Fibroblast of peridontal ligament (primary cell): ENCODE data around the gene PRR19.

Experiments
- DNase-seq: peaks from one replicate; pipeline ENCODE4 v3.0.0-alpha.2; 2010; ENCODE audit errors: extremely low read depth

Gene PRR19

DNA sequence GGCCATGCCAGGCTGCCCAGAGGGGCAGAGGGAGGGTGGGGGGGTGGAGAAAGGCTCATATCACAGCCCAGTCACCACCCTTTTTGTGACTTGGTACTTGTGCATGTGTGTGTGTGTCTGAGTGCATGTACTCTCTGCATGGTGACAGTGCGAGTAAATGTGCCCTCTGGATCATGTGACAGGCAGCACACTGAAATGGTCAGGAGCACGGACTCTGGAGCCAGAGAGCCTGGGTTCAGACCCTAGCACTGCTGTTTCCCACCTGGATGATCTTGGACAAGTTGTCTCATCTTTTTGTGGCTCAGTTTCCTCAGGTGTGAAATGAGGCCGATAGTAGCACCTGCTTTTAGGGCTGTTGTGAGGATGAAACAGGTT lies 30.9 kb upstream of the PRR19 start:
- DNase-seq, result no peak

- DNase-seq, result no peak
These were observed 29.9 kb upstream of the PRR19 start for GRCh38 chr19:42271861-42272534.

GRCh38 chr19:42272535-42272897 lies 29.4 kb upstream of the PRR19 start:
- no peak for DNase-seq

GRCh38 chr19:42272989-42273406 lies 28.9 kb upstream of the PRR19 start:
- no peak for DNase-seq

- no peak for DNase-seq
These were observed 28.4 kb upstream of the PRR19 start for GRCh38 chr19:42273407-42274064.

DNA sequence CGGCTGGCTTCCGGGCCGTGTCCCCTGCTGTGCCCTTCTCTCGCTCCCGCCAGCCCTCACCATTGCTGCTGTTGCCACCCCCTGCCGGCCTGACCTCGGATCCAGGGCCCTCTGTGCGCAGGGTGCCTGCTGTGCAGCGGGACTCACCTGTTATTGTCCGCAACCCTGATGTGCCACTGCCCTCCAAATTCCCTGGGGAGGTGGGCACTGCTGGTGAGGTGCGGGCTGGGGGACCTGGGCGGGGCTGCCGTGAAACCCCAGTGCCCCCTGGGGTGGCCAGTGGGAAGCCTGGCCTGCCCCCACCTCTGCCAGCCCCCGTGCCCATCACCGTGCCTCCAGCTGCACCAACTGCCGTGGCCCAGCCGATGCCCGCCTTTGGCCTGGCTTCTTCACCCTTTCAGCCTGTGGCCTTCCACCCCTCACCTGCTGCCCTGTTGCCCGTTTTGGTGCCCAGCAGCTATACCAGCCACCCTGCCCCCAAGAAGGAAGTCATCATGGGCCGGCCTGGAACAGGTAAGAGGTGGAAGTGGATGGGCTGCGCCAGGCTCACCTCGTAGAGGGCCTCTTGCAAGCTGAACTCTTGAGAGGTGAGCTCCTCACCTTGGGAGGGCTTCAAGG lies 27.8 kb upstream of the PRR19 start:
- no peak for DNase-seq

DNA sequence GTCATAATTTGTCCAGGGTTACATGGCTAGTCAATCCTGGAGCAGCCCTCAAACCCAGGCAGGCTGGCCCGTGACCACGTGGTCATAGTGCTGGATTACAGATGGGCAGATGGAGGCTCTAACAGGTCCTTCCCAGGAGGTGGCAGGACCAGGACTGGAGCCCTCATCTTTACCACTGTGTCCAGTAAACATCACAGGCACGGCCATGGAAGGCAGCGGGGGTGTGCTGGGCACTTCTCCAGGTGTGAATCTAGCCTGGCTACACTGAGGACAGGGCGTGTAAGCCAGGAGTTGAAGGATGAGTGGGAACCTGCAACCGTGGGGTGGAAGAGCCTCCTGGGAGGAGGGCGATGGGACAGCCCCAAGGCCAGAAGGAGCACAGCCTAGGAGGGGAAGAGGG lies 26.8 kb upstream of the PRR19 start:
- no peak for DNase-seq

GRCh38 chr19:42275517-42275916 lies 26.4 kb upstream of the PRR19 start:
- no peak for DNase-seq

- no peak for DNase-seq
These were observed 25.6 kb upstream of the PRR19 start for GRCh38 chr19:42276284-42276683.

- no peak for DNase-seq
These were observed 25.1 kb upstream of the PRR19 start for GRCh38 chr19:42276821-42277220.

- DNase-seq, result no peak
These were observed 24.0 kb upstream of the PRR19 start for GRCh38 chr19:42277821-42278451.

- DNase-seq, result no peak
These were observed 23.3 kb upstream of the PRR19 start for GRCh38 chr19:42278452-42279154.

- DNase-seq, result no peak
These were observed 22.6 kb upstream of the PRR19 start for GRCh38 chr19:42279155-42279901.

DNA sequence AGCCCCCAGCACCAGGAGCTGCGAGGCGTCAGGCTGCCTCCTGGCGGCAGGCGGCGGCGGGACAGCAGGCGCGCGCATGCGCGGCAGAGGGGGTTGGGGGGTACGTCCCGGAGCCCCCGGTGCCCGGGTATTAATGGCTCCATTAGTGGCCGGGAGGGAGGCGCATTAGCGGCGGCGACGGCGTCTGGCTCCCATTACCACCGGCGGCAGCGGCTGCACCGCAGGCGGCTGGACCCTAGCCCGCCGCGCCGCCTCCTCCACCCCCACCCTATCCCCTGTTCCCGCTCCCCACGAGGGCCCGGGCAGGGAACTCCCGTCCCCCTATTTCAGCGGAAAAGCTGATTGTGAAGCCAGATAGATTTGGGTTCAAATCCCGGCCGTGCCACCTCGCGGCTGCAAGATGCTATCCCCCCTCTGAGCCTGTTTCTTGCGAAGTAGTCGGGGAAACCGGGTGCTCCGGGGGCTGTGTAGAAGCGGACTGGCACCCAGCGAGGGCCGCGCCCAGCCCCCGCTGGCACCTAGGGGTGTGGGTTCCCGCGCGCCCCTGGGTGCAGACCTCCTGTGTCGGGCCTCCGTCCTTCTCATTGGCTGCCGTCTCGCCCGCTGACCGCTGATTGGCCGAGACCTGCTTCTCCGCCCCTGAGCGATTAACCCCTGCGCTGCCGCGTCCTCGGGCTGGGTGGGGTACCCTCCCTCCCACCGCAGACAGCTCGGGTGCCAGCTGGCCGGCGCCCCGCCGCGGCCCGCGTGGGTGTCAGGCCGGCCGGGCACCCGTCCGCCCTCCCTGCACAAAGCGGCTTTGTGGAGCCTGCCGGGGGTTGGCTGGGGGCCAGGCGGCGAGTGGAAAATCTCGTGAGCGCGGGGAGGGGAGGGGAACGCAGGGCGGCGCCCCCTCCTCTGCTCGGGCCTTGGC lies 21.8 kb upstream of the PRR19 start:
- DNase-seq, result peak; percentile 85

- no peak for DNase-seq
These were observed 21.2 kb upstream of the PRR19 start for GRCh38 chr19:42280815-42281145.

DNA sequence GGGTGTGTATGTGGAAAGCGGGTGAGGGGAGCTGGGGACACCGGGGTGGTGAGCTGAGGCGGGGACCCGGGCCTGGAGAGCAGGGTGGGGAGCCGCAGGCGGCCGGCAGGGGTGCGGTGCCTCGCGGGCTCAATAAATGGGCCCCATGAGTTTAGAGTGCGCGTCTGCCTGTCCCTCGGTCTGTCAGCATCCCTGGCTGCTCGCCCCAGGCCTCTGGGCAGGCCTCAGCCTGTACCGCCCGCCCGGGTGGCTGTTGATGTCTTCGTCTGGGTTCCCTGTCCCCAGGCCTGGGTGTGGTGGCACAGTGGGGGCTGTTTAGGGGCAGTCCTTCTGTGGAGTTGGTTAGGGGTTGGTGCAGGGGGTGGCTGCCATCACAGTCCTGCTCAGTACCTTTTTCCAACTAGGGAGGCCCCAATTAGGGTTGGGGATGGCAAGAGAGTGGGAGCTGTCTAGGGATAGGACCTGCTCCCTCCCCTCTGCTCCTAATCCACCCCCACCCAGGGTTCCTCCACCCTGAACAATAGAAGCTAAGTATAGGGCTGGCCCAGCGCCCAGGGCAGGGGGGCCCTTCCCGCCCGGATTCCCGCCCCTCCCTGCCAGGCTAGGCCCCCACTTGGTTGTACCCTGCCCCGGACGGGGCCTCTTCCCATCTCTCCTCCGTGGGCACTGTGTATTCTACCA lies 20.6 kb upstream of the PRR19 start:
- no peak for DNase-seq

DNA sequence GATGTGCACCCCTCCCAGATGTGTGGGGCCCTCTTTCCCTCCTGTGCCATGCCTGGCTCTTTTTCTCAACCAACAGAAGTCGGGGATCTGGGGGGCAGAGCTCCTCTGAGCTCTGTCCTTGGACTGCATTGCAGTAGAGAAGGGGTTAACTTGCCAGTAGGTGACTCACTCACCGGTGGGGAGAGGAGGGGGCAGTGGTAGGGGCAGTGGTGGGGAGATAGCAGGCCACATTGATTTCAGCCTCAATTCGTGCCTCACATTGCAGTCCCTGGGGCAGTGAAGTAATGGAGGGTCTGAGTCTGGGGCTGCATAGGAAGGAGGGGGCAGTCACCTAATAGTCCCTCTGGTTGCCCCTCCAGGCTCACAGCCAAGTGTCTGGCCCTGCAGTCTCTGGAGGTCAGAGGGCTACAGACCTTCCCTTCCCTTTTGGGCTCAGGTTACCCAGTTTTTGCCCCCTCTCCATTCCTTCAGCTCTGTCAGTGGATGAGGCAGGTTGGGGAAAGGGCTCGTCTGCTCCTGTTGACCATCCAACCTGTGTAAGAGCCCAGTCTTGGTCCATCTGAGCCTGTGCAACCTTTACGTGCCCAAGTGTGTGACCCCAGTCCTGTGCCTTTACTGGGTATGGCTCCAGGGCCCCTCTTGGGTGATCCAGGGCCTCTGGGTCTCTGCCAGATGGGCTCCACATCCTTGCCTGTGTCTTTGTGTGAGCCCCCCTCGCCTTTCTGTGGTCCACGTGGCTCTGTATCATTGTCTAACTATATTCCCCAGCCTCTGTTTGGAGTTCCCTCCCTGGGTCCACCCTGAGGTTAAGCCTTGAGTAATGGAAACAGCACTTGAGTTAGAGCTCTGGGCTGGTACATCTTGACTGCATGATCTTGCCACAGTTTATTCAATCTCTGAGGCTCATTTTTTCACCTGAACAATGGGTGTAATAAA lies 19.8 kb upstream of the PRR19 start:
- peak; percentile 49 for DNase-seq

- no peak for DNase-seq
These were observed 19.1 kb upstream of the PRR19 start for GRCh38 chr19:42282819-42283187.
